Measurements from ENCODE around the gene UBE2I. TPM values are rescaled to one million over a fixed set of nuclear protein-coding genes. Genes with fewer than 3 reads are reported as not detected.
A peak's percentile ranks its signal among the peaks of the same experiment; 100 is the strongest.

Gene UBE2I
- total RNA-seq, 1 donor from 2014 or later: 170 TPM

DNA sequence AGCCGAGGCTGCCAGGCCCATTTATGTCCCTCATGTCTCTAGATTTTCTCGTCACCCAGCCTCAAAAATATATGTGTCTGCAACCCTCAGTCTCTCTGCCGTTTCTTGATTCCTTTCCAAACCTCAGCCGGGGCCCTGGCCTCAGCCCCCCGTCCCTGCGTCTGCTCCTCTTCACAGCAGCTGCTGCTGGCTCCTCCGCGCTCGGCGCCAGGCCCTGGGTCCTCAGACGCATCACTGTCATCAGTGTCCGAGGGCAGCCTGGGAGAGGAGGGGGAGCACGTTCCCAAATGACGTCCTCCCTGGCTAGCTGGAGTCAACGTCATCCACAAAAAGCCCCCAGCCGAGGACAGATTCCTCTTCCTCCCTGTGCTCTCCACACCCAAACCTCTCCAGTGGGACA is 39.9 kb downstream of the UBE2I start:
- H3K27me3 Mint-ChIP-seq: no peaks in the 10 kb centered on the region
- no peaks in the 10 kb centered on the region for H3K36me3 Mint-ChIP-seq
- no peak overlapping the region for H3K27ac Mint-ChIP-seq

GRCh38 chr16:1349951-1350350 is 40.5 kb downstream of the UBE2I start:
- DNase-seq (ENCODE audit: extremely low spot score, unreplicated experiment): no peak
- Mint-ChIP-seq H3K27ac (no peak overlapping the region), H3K9me3 (no peaks in the 10 kb centered on the region), H3K4me3 (peak overlapping the region; percentile 87), H3K36me3 (no peaks in the 10 kb centered on the region), H3K4me1 (ENCODE audit: unreplicated experiment) (peaks cover 12% of the 10 kb centered on the region), H3K27me3 (no peaks in the 10 kb centered on the region)
- TF ChIP-seq CTCF (conservative IDR thresholded peaks at IDR 0.05): no peak

More for the DNA sequence above, 39.9 kb downstream of the UBE2I start:
- DNase-seq (ENCODE audit: extremely low spot score, unreplicated experiment): no peak
- H3K4me1 Mint-ChIP-seq (ENCODE audit: unreplicated experiment): peaks cover 12% of the 10 kb centered on the region
- no peaks in the 10 kb centered on the region for H3K9me3 Mint-ChIP-seq
- no peak for TF ChIP-seq CTCF (conservative IDR thresholded peaks at IDR 0.05)
- H3K4me3 Mint-ChIP-seq: no peak overlapping the region

DNA sequence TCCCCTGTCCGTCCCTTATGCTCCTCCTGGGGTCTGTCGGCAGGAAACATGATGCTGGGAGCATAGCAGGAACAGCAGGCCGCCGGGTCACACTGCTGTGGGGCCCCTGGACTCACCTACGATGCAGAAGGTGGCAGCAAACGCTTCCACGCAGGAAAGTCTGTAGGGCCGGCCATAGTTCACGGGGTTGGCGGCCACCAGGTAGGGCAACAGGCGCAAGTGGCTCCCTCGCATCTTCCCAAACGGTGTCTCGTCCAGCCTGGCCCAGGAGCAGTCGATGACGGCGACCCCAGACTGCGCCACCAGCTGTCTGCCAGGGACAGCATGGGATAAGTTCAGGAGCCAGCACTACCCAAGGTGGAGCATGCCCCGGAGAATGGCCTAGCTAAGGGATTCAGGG is 41.3 kb downstream of the UBE2I start:
- TF ChIP-seq CTCF (conservative IDR thresholded peaks at IDR 0.05): no peak
- H3K36me3 Mint-ChIP-seq: no peaks in the 10 kb centered on the region
- no peaks in the 10 kb centered on the region for H3K9me3 Mint-ChIP-seq
- peaks cover 12% of the 10 kb centered on the region for H3K4me1 Mint-ChIP-seq (ENCODE audit: unreplicated experiment)
- no peaks in the 10 kb centered on the region for H3K27me3 Mint-ChIP-seq
- H3K27ac Mint-ChIP-seq: peak overlapping the region; percentile 50
- DNase-seq (ENCODE audit: extremely low spot score, unreplicated experiment): no peak
- peak overlapping the region; percentile 87 for H3K4me3 Mint-ChIP-seq

GRCh38 chr16:1351215-1351581 is 41.8 kb downstream of the UBE2I start:
- no peak for TF ChIP-seq CTCF (conservative IDR thresholded peaks at IDR 0.05)
- H3K27me3 Mint-ChIP-seq: no peaks in the 10 kb centered on the region
- H3K4me1 Mint-ChIP-seq (ENCODE audit: unreplicated experiment): peaks cover 12% of the 10 kb centered on the region
- H3K36me3 Mint-ChIP-seq: no peaks in the 10 kb centered on the region
- H3K27ac Mint-ChIP-seq: peak overlapping the region; percentile 50
- H3K9me3 Mint-ChIP-seq: no peaks in the 10 kb centered on the region
- peak overlapping the region; percentile 87 for H3K4me3 Mint-ChIP-seq
- no peak for DNase-seq (ENCODE audit: extremely low spot score, unreplicated experiment)

- peak within 1 kb of the TSS; percentile 74 for H3K27ac Mint-ChIP-seq
- H3K9me3 Mint-ChIP-seq: no peaks in the 10 kb centered on the region
- peaks cover 12% of the 10 kb centered on the region for H3K4me1 Mint-ChIP-seq (ENCODE audit: unreplicated experiment)
- no peaks in the 10 kb centered on the region for H3K27me3 Mint-ChIP-seq
- TF ChIP-seq CTCF (conservative IDR thresholded peaks at IDR 0.05): no peak
- peak; percentile 91 for DNase-seq (ENCODE audit: extremely low spot score, unreplicated experiment)
- no peaks in the 10 kb centered on the region for H3K36me3 Mint-ChIP-seq
- H3K4me3 Mint-ChIP-seq: peak within 1 kb of the TSS; percentile 90
Measured at GRCh38 chr16:1351582-1352362, 42.3 kb downstream of the UBE2I start, which contains the start of the genes GNPTG and TSR3. Gene GNPTG (plus strand): TSS chr16:1351931. CDS start chr16:1351966, 35 bp downstream. Gene TSR3 (minus strand): TSS chr16:1351878. CDS start chr16:1351804, 74 bp downstream.
